HepG2 (cell line): ENCODE measurements around the gene MT1M. TPM values are rescaled to one million over a fixed set of nuclear protein-coding genes. Genes with fewer than 3 reads are reported as not detected.

Source experiments
- ATRX ChIP-seq: sonication (generic); formaldehyde crosslinking; IDR thresholded peaks from 2 replicates; pipeline ENCODE4 v1.4.0; 2020; ENCODE audit warnings: missing genetic modification reagents, borderline replicate concordance
- LCORL ChIP-seq, 2 experiments: fragments of 450-650 bp in 1 of 2; sonication (generic) in 1 of 2; formaldehyde crosslinking in 1 of 2; IDR thresholded peaks; 2 replicates each; pipeline versions ENCODE4 v1.5.0 to v1.6.1; 2017 to 2020; ENCODE audit warnings: antibody characterized with exemption in 1 of 2, missing genetic modification reagents in 1 of 2
- MBNL3 ChIP-seq: fragments of 250-450 bp; sonication (Bioruptor Pico); conservative IDR thresholded peaks from 2 replicates; pipeline ENCODE4 v1.8.0; 2022; ENCODE audit warnings: mild to moderate bottlenecking, inconsistent platforms
- NCOA5 ChIP-seq: sonication (generic); formaldehyde crosslinking; IDR thresholded peaks from 2 replicates; pipeline ENCODE4 v1.4.0; 2020; ENCODE audit warnings: missing genetic modification reagents
- NFKB2 ChIP-seq: sonication (generic); formaldehyde crosslinking; IDR thresholded peaks from 2 replicates; pipeline ENCODE4 v1.4.0; 2020; ENCODE audit warnings: missing genetic modification reagents, borderline replicate concordance
- PCBP1 ChIP-seq: fragments of 200-400 bp; formaldehyde crosslinking; IDR thresholded peaks from 2 replicates; pipeline ENCODE4 v1.6.1; 2017; ENCODE audit warnings: mild to moderate bottlenecking, low read depth, low read length, borderline replicate concordance
- SMAD1 ChIP-seq: sonication (generic); formaldehyde crosslinking; IDR thresholded peaks from 2 replicates; pipeline ENCODE4 v1.4.0; 2020; ENCODE audit warnings: missing genetic modification reagents, low read depth, mild to moderate bottlenecking, borderline replicate concordance
- SNAPC2 ChIP-seq: sonication (generic); formaldehyde crosslinking; IDR thresholded peaks from 2 replicates; pipeline ENCODE4 v1.8.1; 2022; ENCODE audit warnings: mild to moderate bottlenecking, missing genetic modification reagents
- SP5 ChIP-seq: IDR thresholded peaks from 2 replicates; pipeline ENCODE4 v1.6.1; 2016; ENCODE audit warnings: low read depth, borderline replicate concordance
- STAT5B ChIP-seq: sonication (generic); formaldehyde crosslinking; IDR thresholded peaks from 2 replicates; pipeline ENCODE4 v1.4.0; 2020; ENCODE audit warnings: missing genetic modification reagents
- ZNF251 ChIP-seq: sonication (generic); formaldehyde crosslinking; IDR thresholded peaks from 2 replicates; pipeline ENCODE4 v1.9.0; 2021; ENCODE audit warnings: mild to moderate bottlenecking, missing genetic modification reagents
- ZNF30 ChIP-seq: sonication (generic); formaldehyde crosslinking; IDR thresholded peaks from 2 replicates; pipeline ENCODE4 v1.5.0; 2020; ENCODE audit warnings: mild to moderate bottlenecking, missing genetic modification reagents
- ZNF761 ChIP-seq: sonication (generic); formaldehyde crosslinking; conservative IDR thresholded peaks from 2 replicates; pipeline ENCODE4 v1.4.0; 2020; ENCODE audit warnings: mild to moderate bottlenecking, missing genetic modification reagents
- ZNF781 ChIP-seq: sonication (generic); formaldehyde crosslinking; IDR thresholded peaks from 2 replicates; pipeline ENCODE4 v1.5.1; 2020; ENCODE audit warnings: borderline replicate concordance, mild to moderate bottlenecking, missing genetic modification reagents; ENCODE audit errors: not compliant biosample characterization
- ZNF883 ChIP-seq: sonication (generic); formaldehyde crosslinking; IDR thresholded peaks from 2 replicates; pipeline ENCODE4 v1.5.1; 2020; ENCODE audit warnings: mild to moderate bottlenecking, missing genetic modification reagents; ENCODE audit errors: not compliant biosample characterization
- ZSCAN9 ChIP-seq: IDR thresholded peaks from 2 replicates; pipeline ENCODE4 v1.6.1; 2016; ENCODE audit warnings: borderline replicate concordance
- polyA plus RNA-seq, 8 experiments: library from polyadenylated mRNA; depleted of rRNA in 3 of 8; stranded (reverse) in 7 of 8; unstranded in 1 of 8; fragments of >200 nt; fragmentation: Illumina TruSeq in 4 of 8; extraction: Trizol in 4 of 8; gene quantifications; 2 replicates each; pipeline versions ENCODE4 v1.2.1 to v1.2.3, GENCODE V29; 2011 to 2016; ENCODE audit warnings: low read depth in 4 of 8, missing spikeins in 1 of 8, mixed read lengths in 1 of 8; ENCODE audit not compliant: insufficient read depth in 1 of 8
- total RNA-seq, 5 experiments: library from RNA; depleted of rRNA; stranded (reverse); fragments of >200 nt; fragmentation: Illumina TruSeq; extraction: Trizol; gene quantifications; 2 replicates each; pipeline ENCODE4 v1.2.3, GENCODE V29; 2016; ENCODE audit warnings: low read depth in 1 of 5
- TF ChIP-seq, protein P1 (sequence below): fragments of 450-650 bp; IDR thresholded peaks from 2 replicates; pipeline ENCODE4 v1.6.1; 2016
- TF ChIP-seq, protein P2 (sequence below): sonication (generic); formaldehyde crosslinking; IDR thresholded peaks from 2 replicates; pipeline ENCODE4 v1.9.0; 2022; ENCODE audit warnings: low read depth, missing genetic modification reagents
- TF ChIP-seq, protein P3 (sequence below): sonication (generic); formaldehyde crosslinking; IDR thresholded peaks from 2 replicates; pipeline ENCODE4 v1.8.1; 2023; ENCODE audit warnings: mild to moderate bottlenecking, missing genetic modification reagents
- TF ChIP-seq, protein P4 (sequence below): sonication (generic); formaldehyde crosslinking; IDR thresholded peaks from 2 replicates; pipeline ENCODE4 v1.5.0; 2020; ENCODE audit warnings: missing genetic modification reagents, mild to moderate bottlenecking, borderline replicate concordance
- TF ChIP-seq, protein P5 (sequence below): sonication (generic); formaldehyde crosslinking; IDR thresholded peaks from 2 replicates; pipeline ENCODE4 v1.4.0; 2020; ENCODE audit warnings: missing genetic modification reagents

The MT1M gene
- total and polyA plus RNA-seq, 2 of the 13 experiments (the other 11 are each of a cell fraction or from before 2014, with no cell fraction given), result 4.6 TPM; not detected in 1

DNA sequence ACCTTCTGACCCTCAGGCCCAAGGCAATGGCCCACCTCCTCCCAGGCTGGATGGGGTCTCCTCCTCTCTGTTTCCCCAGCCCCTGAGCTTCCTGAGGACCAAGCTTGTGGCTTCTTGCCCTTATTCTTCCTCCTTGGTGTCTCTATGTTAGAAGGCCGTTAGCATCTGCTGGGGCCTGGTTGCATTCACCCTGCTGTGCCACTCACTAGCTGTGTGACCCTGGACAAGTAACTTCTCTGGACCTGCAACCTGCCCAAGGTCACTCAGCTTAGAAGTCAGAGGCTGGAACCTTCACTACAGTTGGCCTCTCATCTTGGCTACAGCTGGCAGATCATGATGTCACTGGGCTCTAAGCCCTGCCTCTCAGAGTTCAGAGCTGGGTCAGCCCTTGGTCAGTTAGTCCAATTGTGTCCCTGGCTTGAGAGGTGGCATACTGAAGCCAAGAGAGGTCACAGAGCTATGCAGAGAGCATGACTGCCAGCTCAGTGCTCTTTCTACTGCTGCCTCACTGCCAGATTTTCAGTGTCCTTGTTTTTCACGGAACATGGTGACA, 21.1 kb upstream of the MT1M start (continued):
- TF ChIP-seq NCOA5 (CRISPR knock-in tag), result no peak
- TF ChIP-seq, protein P1, sequence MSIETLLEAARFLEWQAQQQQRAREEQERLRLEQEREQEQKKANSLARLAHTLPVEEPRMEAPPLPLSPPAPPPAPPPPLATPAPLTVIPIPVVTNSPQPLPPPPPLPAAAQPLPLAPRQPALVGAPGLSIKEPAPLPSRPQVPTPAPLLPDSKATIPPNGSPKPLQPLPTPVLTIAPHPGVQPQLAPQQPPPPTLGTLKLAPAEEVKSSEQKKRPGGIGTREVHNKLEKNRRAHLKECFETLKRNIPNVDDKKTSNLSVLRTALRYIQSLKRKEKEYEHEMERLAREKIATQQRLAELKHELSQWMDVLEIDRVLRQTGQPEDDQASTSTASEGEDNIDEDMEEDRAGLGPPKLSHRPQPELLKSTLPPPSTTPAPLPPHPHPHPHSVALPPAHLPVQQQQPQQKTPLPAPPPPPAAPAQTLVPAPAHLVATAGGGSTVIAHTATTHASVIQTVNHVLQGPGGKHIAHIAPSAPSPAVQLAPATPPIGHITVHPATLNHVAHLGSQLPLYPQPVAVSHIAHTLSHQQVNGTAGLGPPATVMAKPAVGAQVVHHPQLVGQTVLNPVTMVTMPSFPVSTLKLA, result no peak
- TF ChIP-seq LCORL (IDR thresholded peaks at IDR 0.05), result no peak
- TF ChIP-seq LCORL (CRISPR knock-in tag; IDR thresholded peaks at IDR 0.05), result no peak; the same call in 1 of the 2 replicates
- no peak for TF ChIP-seq ATRX
- no peak for TF ChIP-seq ZSCAN9 (CRISPR knock-in tag)
- TF ChIP-seq SMAD1 (CRISPR knock-in tag), result no peak
- TF ChIP-seq ZNF30 (CRISPR knock-in tag), result no peak
- TF ChIP-seq ZNF883 (CRISPR knock-in tag), result no peak
- no peak for TF ChIP-seq NFKB2 (CRISPR knock-in tag)
- TF ChIP-seq SNAPC2, result no peak
- no peak for TF ChIP-seq ZNF251
- no peak for TF ChIP-seq PCBP1
- no peak for TF ChIP-seq ZNF761 (CRISPR knock-in tag)
- TF ChIP-seq, protein P2, sequence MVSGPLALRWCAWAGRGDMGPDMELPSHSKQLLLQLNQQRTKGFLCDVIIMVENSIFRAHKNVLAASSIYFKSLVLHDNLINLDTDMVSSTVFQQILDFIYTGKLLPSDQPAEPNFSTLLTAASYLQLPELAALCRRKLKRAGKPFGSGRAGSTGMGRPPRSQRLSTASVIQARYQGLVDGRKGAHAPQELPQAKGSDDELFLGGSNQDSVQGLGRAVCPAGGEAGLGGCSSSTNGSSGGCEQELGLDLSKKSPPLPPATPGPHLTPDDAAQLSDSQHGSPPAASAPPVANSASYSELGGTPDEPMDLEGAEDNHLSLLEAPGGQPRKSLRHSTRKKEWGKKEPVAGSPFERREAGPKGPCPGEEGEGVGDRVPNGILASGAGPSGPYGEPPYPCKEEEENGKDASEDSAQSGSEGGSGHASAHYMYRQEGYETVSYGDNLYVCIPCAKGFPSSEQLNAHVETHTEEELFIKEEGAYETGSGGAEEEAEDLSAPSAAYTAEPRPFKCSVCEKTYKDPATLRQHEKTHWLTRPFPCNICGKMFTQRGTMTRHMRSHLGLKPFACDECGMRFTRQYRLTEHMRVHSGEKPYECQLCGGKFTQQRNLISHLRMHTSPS (CRISPR knock-in tag), result peak; percentile 28
- TF ChIP-seq ZNF781 (CRISPR knock-in tag), result no peak
- TF ChIP-seq, protein P3, sequence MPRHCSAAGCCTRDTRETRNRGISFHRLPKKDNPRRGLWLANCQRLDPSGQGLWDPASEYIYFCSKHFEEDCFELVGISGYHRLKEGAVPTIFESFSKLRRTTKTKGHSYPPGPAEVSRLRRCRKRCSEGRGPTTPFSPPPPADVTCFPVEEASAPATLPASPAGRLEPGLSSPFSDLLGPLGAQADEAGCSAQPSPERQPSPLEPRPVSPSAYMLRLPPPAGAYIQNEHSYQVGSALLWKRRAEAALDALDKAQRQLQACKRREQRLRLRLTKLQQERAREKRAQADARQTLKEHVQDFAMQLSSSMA, result no peak
- TF ChIP-seq MBNL3 (CRISPR knock-in tag), result no peak
- TF ChIP-seq, protein P4, sequence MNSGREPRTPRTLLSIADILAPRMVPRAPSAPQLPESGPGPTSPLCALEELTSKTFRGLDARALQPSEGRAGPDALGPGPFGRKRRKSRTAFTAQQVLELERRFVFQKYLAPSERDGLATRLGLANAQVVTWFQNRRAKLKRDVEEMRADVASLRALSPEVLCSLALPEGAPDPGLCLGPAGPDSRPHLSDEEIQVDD, result no peak
- no peak for TF ChIP-seq STAT5B
- TF ChIP-seq, protein P5, sequence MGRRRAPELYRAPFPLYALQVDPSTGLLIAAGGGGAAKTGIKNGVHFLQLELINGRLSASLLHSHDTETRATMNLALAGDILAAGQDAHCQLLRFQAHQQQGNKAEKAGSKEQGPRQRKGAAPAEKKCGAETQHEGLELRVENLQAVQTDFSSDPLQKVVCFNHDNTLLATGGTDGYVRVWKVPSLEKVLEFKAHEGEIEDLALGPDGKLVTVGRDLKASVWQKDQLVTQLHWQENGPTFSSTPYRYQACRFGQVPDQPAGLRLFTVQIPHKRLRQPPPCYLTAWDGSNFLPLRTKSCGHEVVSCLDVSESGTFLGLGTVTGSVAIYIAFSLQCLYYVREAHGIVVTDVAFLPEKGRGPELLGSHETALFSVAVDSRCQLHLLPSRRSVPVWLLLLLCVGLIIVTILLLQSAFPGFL (CRISPR knock-in tag), result no peak
- TF ChIP-seq SP5 (CRISPR knock-in tag), result no peak
